A549 (cell line): ENCODE results near the gene PERCC1.

Experiments
- CEBPB ChIP-seq, 2 experiments: fragments of >200 bp in 1 of 2; sonication (Bioruptor Twin) in 1 of 2; formaldehyde crosslinking in 1 of 2; IDR thresholded peaks; 2 replicates each; pipeline ENCODE4 v1.6.1; 2012 to 2016
- CTCF ChIP-seq: fragments of >200 bp; sonication (Bioruptor Twin); formaldehyde crosslinking; IDR thresholded peaks from 3 replicates; pipeline ENCODE4 v1.5.1; 2016
- GATA3 ChIP-seq: IDR thresholded peaks from 2 replicates; pipeline ENCODE4 v1.6.1; 2012; ENCODE audit warnings: borderline replicate concordance
- RCOR1 ChIP-seq: fragments of 150-350 bp; IDR thresholded peaks from 2 replicates; pipeline ENCODE4 v1.6.1; 2014; ENCODE audit warnings: antibody characterized with exemption, low read length, low read depth

DNA sequence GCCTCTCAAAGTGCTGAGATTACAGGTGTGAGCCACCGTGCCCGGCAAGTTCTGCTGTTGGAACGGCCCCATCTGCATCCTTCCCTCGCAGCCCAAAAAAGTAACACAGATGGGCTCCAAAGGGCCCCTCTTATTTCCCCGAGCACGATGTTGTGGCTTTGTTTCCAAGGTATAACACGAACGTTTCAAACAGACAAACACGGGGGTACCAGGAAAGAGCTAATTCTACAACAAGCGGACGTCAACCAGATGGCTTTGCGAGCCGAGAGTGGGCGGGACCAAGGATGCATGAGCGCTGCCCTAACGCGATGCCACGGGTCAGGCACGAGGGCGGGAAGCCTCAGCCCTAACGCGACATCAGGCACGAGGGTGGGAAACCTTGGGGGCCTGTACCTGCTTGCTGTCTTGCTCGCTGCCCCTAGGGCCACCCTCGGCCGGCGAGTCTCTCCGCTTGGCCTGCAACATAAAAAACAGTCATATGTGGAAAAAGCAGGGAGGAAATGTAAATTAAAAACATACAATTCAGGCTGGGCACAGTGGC is 40.6 kb upstream of the PERCC1 start:
- TF ChIP-seq CEBPB (IDR thresholded peaks at IDR 0.05) (no peak), RCOR1 (no peak), GATA3 (no peak), CTCF (no peak)
